Iris pigment epithelial cell (primary cell): ENCODE measurements around the gene ITGAX.
"Not testable (repeated sequence)": the region's sequence is repeated elsewhere in the genome, so short reads cannot be mapped to it uniquely, and the experiment has no call there.

Experiments used
- DNase-seq: peaks from one replicate; pipeline ENCODE4 v3.0.0-alpha.2; 2011; ENCODE audit warnings: low read depth

Gene ITGAX

GRCh38 chr16:31354394-31355291, at the start of gene ITGAX:
Gene ITGAX (plus strand): TSS chr16:31355176. CDS start chr16:31355255, 79 bp downstream.
- peak; percentile 55 for DNase-seq

- DNase-seq, result no peak
These were observed 49.8 kb upstream of the ITGAX start for GRCh38 chr16:31305219-31305618.

- not testable (repeated sequence) for DNase-seq
These were observed 46.6 kb upstream of the ITGAX start for GRCh38 chr16:31308381-31308780.

GRCh38 chr16:31322500-31322899, 32.5 kb upstream of the ITGAX start:
- DNase-seq, result no peak

- DNase-seq, result no peak
These were observed 30.9 kb upstream of the ITGAX start for GRCh38 chr16:31323959-31324629.

- no peak for DNase-seq
These were observed 29.8 kb upstream of the ITGAX start for GRCh38 chr16:31325171-31325570.

- DNase-seq, result no peak
These were observed 27.2 kb upstream of the ITGAX start for GRCh38 chr16:31327646-31328225.

GRCh38 chr16:31328322-31329052, 26.5 kb upstream of the ITGAX start:
- no peak for DNase-seq

GRCh38 chr16:31329671-31330552, 25.1 kb upstream of the ITGAX start:
- DNase-seq, result no peak

GRCh38 chr16:31330553-31330890, 24.5 kb upstream of the ITGAX start:
- no peak for DNase-seq

GRCh38 chr16:31331141-31331764, 23.7 kb upstream of the ITGAX start:
- DNase-seq, result no peak

- DNase-seq, result no peak
These were observed 23.1 kb upstream of the ITGAX start for GRCh38 chr16:31331807-31332301.

GRCh38 chr16:31332544-31332943, 22.4 kb upstream of the ITGAX start:
- no peak for DNase-seq

- DNase-seq, result peak; percentile 49
These were observed 21.0 kb upstream of the ITGAX start for GRCh38 chr16:31333686-31334649.

- no peak for DNase-seq
These were observed 20.0 kb upstream of the ITGAX start for GRCh38 chr16:31334934-31335333.

- DNase-seq, result no peak
These were observed 19.5 kb upstream of the ITGAX start for GRCh38 chr16:31335431-31335830.

GRCh38 chr16:31338166-31338685, 16.8 kb upstream of the ITGAX start:
- not testable (repeated sequence) for DNase-seq

GRCh38 chr16:31344712-31345111, 10.3 kb upstream of the ITGAX start:
- DNase-seq, result no peak

- no peak for DNase-seq
These were observed 7.5 kb upstream of the ITGAX start for GRCh38 chr16:31347445-31347844.
